ENCODE results near the gene POGZ.
A peak's percentile ranks its signal among the peaks of the same experiment; 100 is the strongest.

POGZ gene

GRCh38 chr1:151476083-151476482, 16.8 kb upstream of the POGZ start:
- Histone ChIP-seq H3K9ac (ENCODE audit: low read depth, low read length, poor library complexity, severe bottlenecking) (no peak overlapping the region), H3K27me3 (ENCODE audit: insufficient read depth, low read length, poor library complexity, severe bottlenecking) (no peaks in the 10 kb centered on the region), H3F3A (ENCODE audit: low read depth) (no peaks in the 10 kb centered on the region), H3K79me2 (ENCODE audit: insufficient read depth, low read length) (no peaks in the 10 kb centered on the region), H3K36me3 (ENCODE audit: insufficient read depth, low read length) (no peaks in the 10 kb centered on the region), H3K4me1 (ENCODE audit: insufficient read depth, low read length, poor library complexity, severe bottlenecking) (no peaks in the 10 kb centered on the region), H3K9me3 (ENCODE audit: insufficient read depth, low read depth, low read length) (no peaks in the 10 kb centered on the region), H3K4me3 (ENCODE audit: low read length, poor library complexity, severe bottlenecking) (no peak overlapping the region), H3K4me2 (ENCODE audit: low read depth, low read length, poor library complexity, severe bottlenecking) (no peak overlapping the region), H2AFZ (ENCODE audit: low read length) (no peak overlapping the region; the same call in 1 of the 2 replicates), H3K9me2 (replicated peaks; ENCODE audit: low read depth, low read length) (no peaks in the 10 kb centered on the region), H4K20me1 (ENCODE audit: insufficient read depth, low read length, poor library complexity, severe bottlenecking) (no peaks in the 10 kb centered on the region)
- TF ChIP-seq CTCF (conservative IDR thresholded peaks at IDR 0.05; ENCODE audit: low read length) = no peak
- TF ChIP-seq EZH2phosphoT487 (IDR thresholded peaks at IDR 0.05; ENCODE audit: borderline replicate concordance) = no peak

GRCh38 chr1:151475175-151475574, 15.9 kb upstream of the POGZ start:
- peak overlapping the region; percentile 40 for H2AFZ ChIP-seq (ENCODE audit: low read length)
- no peak overlapping the region for H3K9ac ChIP-seq (ENCODE audit: low read depth, low read length, poor library complexity, severe bottlenecking)
- H3K36me3 ChIP-seq (ENCODE audit: insufficient read depth, low read length) = no peaks in the 10 kb centered on the region
- H3F3A ChIP-seq (ENCODE audit: low read depth) = no peaks in the 10 kb centered on the region
- no peaks in the 10 kb centered on the region for H4K20me1 ChIP-seq (ENCODE audit: insufficient read depth, low read length, poor library complexity, severe bottlenecking)
- H3K79me2 ChIP-seq (ENCODE audit: insufficient read depth, low read length) = no peaks in the 10 kb centered on the region
- no peak overlapping the region for H3K4me3 ChIP-seq (ENCODE audit: low read length, poor library complexity, severe bottlenecking)
- no peak overlapping the region for H3K4me2 ChIP-seq (ENCODE audit: low read depth, low read length, poor library complexity, severe bottlenecking)
- no peaks in the 10 kb centered on the region for H3K9me3 ChIP-seq (ENCODE audit: insufficient read depth, low read depth, low read length)
- no peaks in the 10 kb centered on the region for H3K4me1 ChIP-seq (ENCODE audit: insufficient read depth, low read length, poor library complexity, severe bottlenecking)
- no peaks in the 10 kb centered on the region for H3K9me2 ChIP-seq (replicated peaks; ENCODE audit: low read depth, low read length)
- no peaks in the 10 kb centered on the region for H3K27me3 ChIP-seq (ENCODE audit: insufficient read depth, low read length, poor library complexity, severe bottlenecking)
- TF ChIP-seq EZH2phosphoT487 (IDR thresholded peaks at IDR 0.05; ENCODE audit: borderline replicate concordance) (no peak), CTCF (conservative IDR thresholded peaks at IDR 0.05; ENCODE audit: low read length) (no peak)

GRCh38 chr1:151474745-151475144, 15.5 kb upstream of the POGZ start:
- no peak overlapping the region for H3K9ac ChIP-seq (ENCODE audit: low read depth, low read length, poor library complexity, severe bottlenecking)
- no peaks in the 10 kb centered on the region for H3F3A ChIP-seq (ENCODE audit: low read depth)
- TF ChIP-seq EZH2phosphoT487 (IDR thresholded peaks at IDR 0.05; ENCODE audit: borderline replicate concordance) (no peak), CTCF (conservative IDR thresholded peaks at IDR 0.05; ENCODE audit: low read length) (no peak)
- H3K4me2 ChIP-seq (ENCODE audit: low read depth, low read length, poor library complexity, severe bottlenecking) = no peak overlapping the region
- no peaks in the 10 kb centered on the region for H3K4me1 ChIP-seq (ENCODE audit: insufficient read depth, low read length, poor library complexity, severe bottlenecking)
- peak overlapping the region; percentile 40; the same call in 1 of the 2 replicates for H2AFZ ChIP-seq (ENCODE audit: low read length)
- H3K36me3 ChIP-seq (ENCODE audit: insufficient read depth, low read length) = no peaks in the 10 kb centered on the region
- no peaks in the 10 kb centered on the region for H3K9me2 ChIP-seq (replicated peaks; ENCODE audit: low read depth, low read length)
- H4K20me1 ChIP-seq (ENCODE audit: insufficient read depth, low read length, poor library complexity, severe bottlenecking) = no peaks in the 10 kb centered on the region
- H3K4me3 ChIP-seq (ENCODE audit: low read length, poor library complexity, severe bottlenecking) = no peak overlapping the region
- H3K79me2 ChIP-seq (ENCODE audit: insufficient read depth, low read length) = no peaks in the 10 kb centered on the region
- no peaks in the 10 kb centered on the region for H3K9me3 ChIP-seq (ENCODE audit: insufficient read depth, low read depth, low read length)
- no peaks in the 10 kb centered on the region for H3K27me3 ChIP-seq (ENCODE audit: insufficient read depth, low read length, poor library complexity, severe bottlenecking)
